Upper lobe of left lung (tissue), 6 donors: ENCODE measurements around the gene PTCH1. TPM values are rescaled to one million over a fixed set of nuclear protein-coding genes. Genes with fewer than 3 reads are reported as not detected.
A peak's percentile ranks its signal among the peaks of the same experiment; 100 is the strongest.

Source experiments
- ATAC-seq, 2 donors: fragments of 200-7000 bp; cut with Tn5 transposase; one replicate each; pipeline ENCODE4 v1.9.1; 2022; ENCODE audit warnings: mild to moderate bottlenecking in 2 of 2, moderate library complexity in 2 of 2; ENCODE audit not compliant: low FRiP score in 2 of 2
- DNase-seq, 2 donors: peaks; one replicate each; pipeline ENCODE4 v3.0.0-alpha.2; 2019 to 2020
- H3K27ac ChIP-seq, 4 donors: fragments of 200-600 bp; sonication (generic); one replicate each; pipeline ENCODE4 v1.5.1; 2016 to 2019
- H3K27me3 ChIP-seq, 4 donors: fragments of 200-600 bp; sonication (generic); one replicate each; pipeline ENCODE4 v1.5.1; 2017 to 2019
- H3K36me3 ChIP-seq, 4 donors: fragments of 200-600 bp; sonication (generic); one replicate each; pipeline ENCODE4 v1.5.1; 2016 to 2019
- H3K4me1 ChIP-seq, 4 donors: fragments of 200-600 bp; sonication (generic); one replicate each; pipeline ENCODE4 v1.5.1; 2018 to 2019
- H3K4me3 ChIP-seq, 4 donors: fragments of 200-600 bp; sonication (generic); one replicate each; pipeline ENCODE4 v1.5.1; 2017 to 2019; ENCODE audit warnings: mild to moderate bottlenecking in 2 of 4, moderate library complexity in 1 of 4
- H3K9me3 ChIP-seq, 4 donors: fragments of 200-600 bp; sonication (generic); one replicate each; pipeline ENCODE4 v1.5.1; 2018 to 2019
- CTCF ChIP-seq, 6 experiments: fragments of 450-650 bp in 4 of 6; fragments of 200-600 bp in 2 of 6; sonication (generic) in 2 of 6; IDR thresholded peaks; one replicate each; pipeline ENCODE4 v1.5.1; 2016 to 2019; ENCODE audit warnings: antibody characterized with exemption in 6 of 6
- EP300 ChIP-seq, 4 donors: sonication (generic); formaldehyde crosslinking; IDR thresholded peaks; one replicate each; pipeline ENCODE4 v1.5.1; 2017; ENCODE audit warnings: antibody characterized with exemption in 4 of 4, control low read depth in 2 of 4
- POLR2A ChIP-seq, 4 donors: fragments of 450-650 bp; IDR thresholded peaks; one replicate each; pipeline ENCODE4 v1.5.1; 2016 to 2017; ENCODE audit warnings: antibody characterized with exemption in 4 of 4, mild to moderate bottlenecking in 2 of 4
- POLR2AphosphoS5 ChIP-seq, 2 donors: sonication (generic); formaldehyde crosslinking; IDR thresholded peaks; one replicate each; pipeline ENCODE4 v1.5.1; 2017; ENCODE audit warnings: antibody characterized with exemption in 2 of 2
- WGBS, 2 donors: methylation state at CpG; one replicate each; pipeline ENCODE4 v1.1.5; 2017 to 2018; 5-methylcytosine and 5-hydroxymethylcytosine counted together
- total RNA-seq, 6 donors: library from RNA; depleted of rRNA in 4 of 6; stranded (reverse); fragments of >200 nt in 4 of 6; gene quantifications; one replicate each; pipeline versions ENCODE4 v1.1.0 to v1.2.1, GENCODE V29; 2016 to 2021
- donor health status: DM: no; HTN: no; CAD: no; lungs with moderate emphysema.
- donor health status: DM: no; HTN: yes; CAD: no; lungs with severe emphysema.

Gene PTCH1
- total RNA-seq, 6 donors from 2014 or later: 7.4 to 28.0 (median 13.9) TPM

- H3K4me1 ChIP-seq: peaks cover 19 to 42% (median 25%) of the 10 kb centered on the region in 4 donors
- TF ChIP-seq POLR2A (IDR thresholded peaks at IDR 0.05) (no peak), CTCF (IDR thresholded peaks at IDR 0.05) (no peak), EP300 (IDR thresholded peaks at IDR 0.05) (no peak), POLR2AphosphoS5 (IDR thresholded peaks at IDR 0.05) (no peak)
- DNase-seq (peak in 1 of 2 donors; percentile 86), ATAC-seq (peak in 1 of 2 donors; percentile 45)
- H3K4me3 ChIP-seq: peak overlapping the region in 1 of 4 donors; percentile 2
- peak overlapping the region in 2 of 4 donors; percentile 26 to 47 for H3K27ac ChIP-seq
- no peaks in the 10 kb centered on the region for H3K36me3 ChIP-seq
- WGBS, 2 donors: 69 to 75% methylated on average over 28 to 29 of the region's 29 CpGs
- no peaks in the 10 kb centered on the region for H3K9me3 ChIP-seq
- H3K27me3 ChIP-seq: no peaks in the 10 kb centered on the region
Observed at GRCh38 chr9:95494416-95495371, 22.1 kb downstream of the PTCH1 start.

GRCh38 chr9:95494022-95494415, 22.8 kb downstream of the PTCH1 start:
- TF ChIP-seq POLR2AphosphoS5 (IDR thresholded peaks at IDR 0.05) (no peak), POLR2A (IDR thresholded peaks at IDR 0.05) (no peak), CTCF (IDR thresholded peaks at IDR 0.05) (no peak), EP300 (IDR thresholded peaks at IDR 0.05) (no peak)
- DNase-seq (peak in 1 of 2 donors; percentile 81), ATAC-seq (peak in 1 of 2 donors; percentile 28)
- no peaks in the 10 kb centered on the region for H3K27me3 ChIP-seq
- no peaks in the 10 kb centered on the region for H3K9me3 ChIP-seq
- peaks cover 18 to 35% (median 19%) of the 10 kb centered on the region in 4 donors for H3K4me1 ChIP-seq
- H3K27ac ChIP-seq: peak overlapping the region in 1 of 4 donors; percentile 26
- H3K36me3 ChIP-seq: no peaks in the 10 kb centered on the region
- 93 to 95% methylated on average over 24 to 25 of the region's 26 CpGs for WGBS, 2 donors
- H3K4me3 ChIP-seq: no peak overlapping the region

- ATAC-seq (no peak), DNase-seq (no peak)
- TF ChIP-seq POLR2A (IDR thresholded peaks at IDR 0.05) (no peak), EP300 (IDR thresholded peaks at IDR 0.05) (no peak), CTCF (IDR thresholded peaks at IDR 0.05) (no peak), POLR2AphosphoS5 (IDR thresholded peaks at IDR 0.05) (no peak)
- H3K4me3 ChIP-seq: no peak overlapping the region
- WGBS, 2 donors: 94 to 96% methylated on average over 5 of the region's 5 CpGs
- no peaks in the 10 kb centered on the region for H3K9me3 ChIP-seq
- H3K4me1 ChIP-seq: peaks cover 12 to 29% (median 14%) of the 10 kb centered on the region in 4 donors
- H3K27ac ChIP-seq: no peak overlapping the region
- H3K36me3 ChIP-seq: no peaks in the 10 kb centered on the region
- no peaks in the 10 kb centered on the region for H3K27me3 ChIP-seq
Observed at GRCh38 chr9:95493402-95493801, 23.4 kb downstream of the PTCH1 start.

- TF ChIP-seq EP300 (IDR thresholded peaks at IDR 0.05): no peak
- no peak for TF ChIP-seq POLR2AphosphoS5 (IDR thresholded peaks at IDR 0.05)
- no peak for TF ChIP-seq POLR2A (IDR thresholded peaks at IDR 0.05)
- no peak for TF ChIP-seq CTCF (IDR thresholded peaks at IDR 0.05)
- no peaks in the 10 kb centered on the region for H3K36me3 ChIP-seq
- DNase-seq (no peak), ATAC-seq (no peak)
- peaks cover under 1 to 20% (median 8%) of the 10 kb centered on the region in 4 donors for H3K4me1 ChIP-seq
- no peaks in the 10 kb centered on the region for H3K27me3 ChIP-seq
- no peaks in the 10 kb centered on the region for H3K9me3 ChIP-seq
- 73% methylated on average over 7 to 8 of the region's 8 CpGs for WGBS, 2 donors
- no peak overlapping the region for H3K4me3 ChIP-seq
- H3K27ac ChIP-seq: peak overlapping the region in 1 of 4 donors; percentile 17
Observed at GRCh38 chr9:95491543-95492320, 25.0 kb downstream of the PTCH1 start.
